Measurements from ENCODE around the gene HYPK.
"Not testable (repeated sequence)": the region's sequence is repeated elsewhere in the genome, so short reads cannot be mapped to it uniquely, and the experiment has no call there.

Gene HYPK

DNA sequence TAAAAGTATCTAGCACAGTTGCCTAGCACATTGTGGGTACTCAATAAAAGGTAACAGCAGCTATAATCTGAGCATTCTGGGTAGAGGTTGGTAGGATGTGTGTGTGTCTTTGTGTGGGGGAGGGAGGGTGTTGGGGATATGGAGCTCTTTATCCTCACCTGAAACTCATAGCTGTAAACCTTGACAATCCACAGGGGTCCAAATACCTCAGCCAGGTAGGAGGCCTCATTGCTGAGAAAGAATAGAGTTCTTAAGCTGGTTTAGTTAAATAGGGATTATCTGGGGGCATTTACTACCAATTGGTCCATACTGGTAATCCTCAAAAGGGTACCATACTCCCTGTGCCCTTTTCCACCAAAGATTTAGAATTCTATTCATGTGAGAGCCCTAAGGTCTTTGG, 4.4 kb upstream of the HYPK start:
- DNase-seq (ENCODE audit: low spot score) = no peak

DNA sequence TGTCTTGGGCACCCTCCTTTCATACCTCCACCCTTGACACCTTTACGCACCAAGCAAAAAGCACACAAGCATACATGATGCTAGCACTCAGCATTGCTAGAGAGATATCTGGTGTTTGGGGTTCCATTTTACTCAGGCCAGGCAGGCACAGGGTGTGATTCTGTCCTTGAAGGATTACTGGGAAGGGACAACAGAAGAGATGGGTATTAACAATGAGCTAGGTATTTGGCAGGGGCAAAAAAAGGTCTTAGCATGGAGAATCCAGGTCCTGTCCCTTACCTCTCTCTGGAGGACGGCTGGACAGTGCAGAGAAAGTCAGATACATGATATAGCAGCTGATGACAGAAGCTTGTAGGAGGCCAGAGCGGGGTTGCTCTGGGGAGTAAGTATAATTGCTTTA, 3.8 kb upstream of the HYPK start:
- DNase-seq (ENCODE audit: low spot score) = no peak

- no peak for DNase-seq (ENCODE audit: low spot score)
Observed at GRCh38 chr15:43799209-43799944, 1.0 kb upstream of the HYPK start.

GRCh38 chr15:43799945-43800285, 484 bp upstream of the HYPK start, which contains the start of gene SERINC4:
SERINC4 (minus strand) TSS chr15:43800220; CDS start chr15:43799986, 234 bp downstream.
- DNase-seq (ENCODE audit: low spot score) = no peak

DNA sequence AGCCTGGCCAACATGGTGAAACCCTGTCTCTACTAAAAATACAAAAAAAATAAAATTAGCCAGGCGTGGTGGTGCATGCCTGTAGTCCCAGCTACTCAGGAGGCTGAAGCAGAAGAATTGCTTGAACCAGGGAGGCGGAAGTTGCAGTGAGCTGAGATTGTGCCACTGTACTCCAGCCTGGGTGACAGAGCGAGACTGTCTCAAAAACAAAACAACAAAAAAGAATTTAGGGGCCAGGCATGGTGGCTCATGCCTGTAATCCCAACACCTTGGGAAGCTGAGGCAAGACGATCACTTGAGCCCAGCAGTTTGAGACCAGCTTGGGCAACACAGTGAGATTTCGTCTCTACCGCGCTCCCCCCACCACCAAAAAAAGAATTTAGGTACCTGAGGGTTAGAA, 2.3 kb downstream of the HYPK start:
- not testable (repeated sequence) for DNase-seq (ENCODE audit: low spot score)

GRCh38 chr15:43808435-43808950, 8.1 kb downstream of the HYPK start:
- no peak for DNase-seq (ENCODE audit: low spot score)

GRCh38 chr15:43808960-43809678, 8.7 kb downstream of the HYPK start:
- DNase-seq (ENCODE audit: low spot score) = no peak

- DNase-seq (ENCODE audit: low spot score) = not testable (repeated sequence)
Observed at GRCh38 chr15:43815064-43815463, 14.7 kb downstream of the HYPK start.

DNA sequence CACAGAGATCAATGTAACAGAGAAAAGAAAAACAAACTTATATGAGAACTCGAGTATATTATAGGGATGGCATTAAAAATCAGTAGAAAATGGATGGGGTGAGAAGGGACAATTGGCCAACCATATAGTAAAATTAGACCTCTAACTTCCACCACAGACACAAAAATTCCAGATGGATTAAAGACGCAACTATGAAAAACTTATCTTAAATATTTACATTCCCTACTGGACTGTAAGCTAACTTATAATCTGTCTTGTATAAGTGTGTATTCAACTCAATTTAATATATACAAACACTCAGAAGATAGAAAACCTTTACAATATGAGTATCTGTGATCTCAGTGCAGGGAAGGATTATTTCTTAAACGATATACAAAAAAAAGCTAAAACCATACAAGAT, 21.1 kb downstream of the HYPK start:
- DNase-seq (ENCODE audit: low spot score) = no peak

- peak; percentile 97 for DNase-seq (ENCODE audit: low spot score)
Observed at GRCh38 chr15:43824302-43825246, 24.2 kb downstream of the HYPK start, which contains the start of gene MFAP1. MFAP1 (minus strand) TSS chr15:43824690; CDS start chr15:43824569, 121 bp downstream.

- not testable (repeated sequence) for DNase-seq (ENCODE audit: low spot score)
Observed at GRCh38 chr15:43825305-43825704, 24.9 kb downstream of the HYPK start.

GRCh38 chr15:43826029-43826507, 25.7 kb downstream of the HYPK start:
- DNase-seq (ENCODE audit: low spot score) = no peak

DNA sequence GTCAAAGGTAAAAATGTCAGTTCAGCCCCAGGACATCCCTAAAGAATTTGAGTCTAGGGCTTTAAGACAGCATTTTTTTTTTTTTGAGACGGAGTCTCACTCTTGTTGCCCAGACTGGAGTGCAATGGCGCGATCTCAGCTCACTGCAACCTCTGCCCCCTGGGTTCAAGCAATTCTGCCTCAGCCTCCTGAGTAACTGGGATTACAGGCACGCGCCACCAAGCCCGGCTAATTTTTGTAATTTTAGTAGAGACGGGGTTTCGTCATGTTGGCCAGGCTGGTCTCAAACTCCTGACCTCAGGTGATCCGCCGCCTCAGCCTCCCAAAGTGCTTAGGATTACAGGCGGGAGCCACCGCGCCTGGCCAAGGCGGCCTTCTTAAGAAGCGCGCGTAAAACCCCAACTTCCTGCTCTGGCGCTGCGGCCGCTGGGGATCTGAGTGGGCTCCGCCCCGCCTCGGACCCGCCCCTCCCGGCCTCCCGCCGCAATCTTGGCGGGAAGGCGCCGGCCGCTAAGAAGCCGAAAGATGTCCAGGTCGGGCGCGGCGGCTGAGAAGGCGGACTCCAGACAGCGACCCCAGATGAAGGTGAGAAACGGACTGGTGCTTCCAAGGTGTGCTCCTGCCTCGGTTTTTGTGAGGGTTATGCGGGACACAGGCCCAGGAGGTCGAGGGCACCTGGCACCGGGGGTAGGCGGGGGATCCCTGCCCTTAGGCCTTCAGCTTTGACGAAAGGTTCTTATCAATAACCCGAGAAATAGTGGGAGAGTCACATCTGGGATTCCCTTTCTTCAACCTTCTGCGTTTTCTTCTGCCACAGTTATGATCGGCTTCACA, 26.3 kb downstream of the HYPK start, which contains the start of gene WDR76:
WDR76 (plus strand) TSS at position 495 of the 834 bp plus-strand sequence; CDS start at position 526, 31 bp downstream.
- peak; percentile 84 for DNase-seq (ENCODE audit: low spot score)

DNA sequence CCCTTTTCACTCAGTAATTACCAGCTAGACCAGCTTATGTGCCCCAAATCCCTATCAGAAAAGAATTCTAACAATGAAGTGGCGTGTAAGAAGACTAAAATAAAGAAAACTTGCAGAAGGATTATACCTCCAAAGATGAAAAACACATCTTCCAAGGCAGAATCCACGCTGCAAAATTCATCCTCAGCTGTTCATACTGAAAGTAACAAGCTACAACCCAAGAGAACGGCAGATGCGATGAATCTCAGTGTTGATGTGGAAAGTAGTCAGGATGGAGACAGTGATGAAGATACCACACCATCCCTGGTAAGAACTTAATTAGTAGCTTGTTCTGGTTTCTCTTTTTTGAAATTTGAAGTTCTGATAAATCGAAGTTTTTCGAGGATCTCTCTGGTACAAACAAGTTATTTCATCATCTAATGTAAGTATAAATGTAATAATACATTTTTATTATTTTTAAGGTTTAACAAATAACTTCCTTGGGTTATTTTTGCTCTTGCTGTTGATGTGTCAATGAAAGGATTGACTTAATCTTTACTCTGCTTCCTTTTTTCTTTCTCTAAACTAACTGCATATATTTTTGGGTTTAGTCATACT, 27.8 kb downstream of the HYPK start:
- DNase-seq (ENCODE audit: low spot score) = peak; percentile 10

- DNase-seq (ENCODE audit: low spot score) = not testable (repeated sequence)
Observed at GRCh38 chr15:43829951-43830540, 29.6 kb downstream of the HYPK start.

DNA sequence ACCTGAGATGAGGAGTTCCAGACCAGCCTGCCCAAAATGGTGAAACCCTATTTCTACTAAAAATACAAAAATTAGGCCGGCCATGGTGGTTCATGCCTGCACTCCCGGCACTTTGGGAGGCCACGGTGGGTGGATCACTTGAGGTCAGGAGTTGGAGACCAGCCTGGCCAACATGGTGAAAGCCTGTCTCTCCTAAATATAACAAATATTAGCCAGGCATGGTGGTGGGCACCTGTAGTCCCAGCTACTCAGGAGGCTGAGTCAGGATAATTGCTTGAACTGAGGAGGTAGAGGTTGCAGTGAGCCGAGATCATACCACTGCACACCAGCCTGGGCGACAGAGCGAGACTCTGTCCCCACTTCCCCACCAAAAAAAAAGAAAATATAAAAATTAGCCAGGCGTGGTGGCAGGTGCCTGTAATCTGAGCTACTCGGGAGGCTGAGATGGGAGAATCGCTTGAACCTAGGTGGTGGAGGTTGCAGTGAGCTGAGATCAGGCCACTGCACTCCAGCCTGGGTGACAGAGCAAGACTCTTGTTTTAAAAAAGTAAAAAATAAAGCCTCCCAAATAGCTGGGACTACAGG, 30.4 kb downstream of the HYPK start:
- DNase-seq (ENCODE audit: low spot score) = not testable (repeated sequence)

DNA sequence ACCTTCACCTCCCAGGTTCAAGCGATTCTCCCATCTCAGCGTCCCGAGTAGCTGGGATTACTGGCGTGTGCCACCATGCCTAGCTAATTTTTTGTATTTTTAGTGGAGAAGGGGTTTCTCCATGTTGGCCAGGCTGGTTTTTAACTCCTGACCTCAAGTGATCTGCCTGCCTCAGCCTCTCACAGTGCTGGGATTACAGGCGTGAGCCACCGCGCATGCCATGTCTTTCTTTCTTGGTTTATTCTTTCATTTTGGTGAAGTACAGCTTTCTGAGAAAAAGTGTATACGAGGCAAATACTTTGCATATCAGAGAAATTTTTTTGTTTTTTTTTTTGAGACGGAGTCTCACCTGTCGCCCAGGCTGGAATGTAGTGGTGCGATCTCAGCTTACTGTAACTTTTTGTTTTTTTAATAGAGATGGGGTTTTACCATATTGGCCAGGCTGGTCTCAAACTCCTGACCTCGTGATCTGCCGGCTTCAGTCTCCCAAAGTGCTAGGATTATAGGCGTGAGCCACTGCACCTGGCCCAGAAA, 31.2 kb downstream of the HYPK start:
- not testable (repeated sequence) for DNase-seq (ENCODE audit: low spot score)

DNA sequence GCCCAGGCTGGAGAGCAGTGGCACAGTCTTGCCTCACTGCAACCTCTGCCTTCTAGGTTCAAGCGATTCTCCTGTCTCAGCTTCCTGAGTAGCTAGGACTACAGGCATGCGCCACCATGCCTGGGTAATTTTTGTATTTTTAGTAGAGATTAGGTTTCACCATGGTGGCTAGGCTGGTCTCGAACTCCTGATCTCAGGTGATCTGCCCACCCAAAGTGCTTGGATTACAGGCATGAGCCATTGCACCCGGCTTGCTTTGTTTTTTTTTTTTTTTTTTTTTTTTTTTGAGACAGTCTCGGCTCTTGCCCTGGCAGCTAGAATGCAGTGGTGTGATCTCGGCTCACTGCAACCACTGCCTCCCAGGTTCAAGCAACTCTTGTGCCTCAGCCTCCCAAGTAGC, 32.1 kb downstream of the HYPK start:
- DNase-seq (ENCODE audit: low spot score) = not testable (repeated sequence)

- no peak for DNase-seq (ENCODE audit: low spot score)
Observed at GRCh38 chr15:43845421-43845820, 45.0 kb downstream of the HYPK start.

Data from AG08396 (cell line).